Stimulated activated CD8-positive, alpha-beta memory T cell treated with anti-CD3 and anti-CD28 coated beads, Interleukin-15, amount 100 ng/mL, for 24 hours (primary cell): Measurements from ENCODE around the gene AKAP6.

Experiments
- DNase-seq: peaks from one replicate; pipeline ENCODE4 v3.0.0-alpha.2; 2020; ENCODE audit warnings: low read depth

AKAP6 gene

DNA sequence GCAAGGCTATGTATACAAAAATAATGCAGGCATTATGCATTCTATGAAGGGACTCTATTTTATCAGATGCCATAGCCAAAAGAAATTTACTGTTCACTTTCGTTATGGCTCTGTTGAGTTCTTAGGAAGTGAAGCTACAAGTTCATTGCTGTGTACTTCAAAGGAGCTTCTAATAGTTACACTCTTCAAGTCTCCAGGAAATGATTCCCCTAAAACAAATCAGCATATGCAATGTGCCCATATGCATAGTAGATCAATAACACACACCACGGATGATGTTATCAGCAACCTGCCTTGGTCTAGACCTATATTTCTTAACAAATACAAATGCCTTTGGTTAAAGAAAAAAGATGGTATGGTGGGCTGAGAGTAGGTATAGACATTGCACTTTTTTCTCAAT, 83.4 kb downstream of the AKAP6 start:
- DNase-seq: no peak

DNA sequence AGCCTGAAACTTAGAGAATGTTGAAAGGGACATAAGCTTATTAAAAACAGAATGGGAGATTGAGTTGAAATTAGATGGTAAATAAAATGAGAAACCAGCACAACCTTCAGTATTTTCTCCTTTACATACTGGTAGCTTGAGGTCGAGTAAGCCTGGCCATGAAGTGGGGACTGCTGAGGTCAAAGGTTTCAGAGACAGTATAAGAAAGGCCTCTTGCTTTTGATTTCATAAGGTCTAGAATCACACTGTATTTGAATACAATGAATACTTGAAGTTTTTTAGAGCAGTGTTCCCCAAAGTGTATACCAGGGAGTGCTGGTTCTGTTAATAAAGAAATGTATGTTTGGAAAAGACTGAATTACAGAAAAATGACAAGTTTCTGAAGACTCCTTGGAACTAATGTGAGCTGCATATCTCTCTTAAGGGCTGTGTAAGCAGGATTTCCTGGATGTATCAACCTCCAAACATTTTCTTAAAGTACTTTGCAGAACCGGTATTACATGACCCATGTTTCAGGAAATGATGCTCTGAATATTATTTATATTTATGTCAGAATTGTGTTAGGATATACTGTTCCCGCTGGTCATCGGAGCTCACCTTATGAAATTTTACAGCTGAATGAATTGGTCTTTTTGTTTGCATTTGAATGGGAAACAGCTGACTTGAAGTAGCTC, 85.0 kb downstream of the AKAP6 start:
- DNase-seq: no peak

DNA sequence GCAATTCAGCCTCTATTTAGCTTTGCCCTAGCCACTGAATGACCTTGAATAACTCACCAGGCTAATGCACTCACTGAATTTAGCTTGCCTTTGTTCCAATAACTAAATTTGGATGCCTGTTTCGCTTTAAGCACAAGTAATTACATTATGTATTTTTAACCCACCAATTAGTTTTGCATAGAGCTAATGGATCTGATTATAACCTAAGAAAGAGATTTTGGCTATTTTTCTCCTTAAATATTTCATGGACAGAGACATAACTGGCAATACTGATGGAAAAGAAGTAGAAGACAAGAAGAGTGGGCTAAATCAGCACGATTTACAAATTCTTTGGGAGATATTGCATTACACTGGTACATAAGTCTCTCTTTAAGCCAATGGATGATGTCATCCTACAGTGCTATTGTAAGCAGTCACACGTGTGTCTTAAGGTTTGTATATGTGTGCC, 85.7 kb downstream of the AKAP6 start:
- no peak for DNase-seq

DNA sequence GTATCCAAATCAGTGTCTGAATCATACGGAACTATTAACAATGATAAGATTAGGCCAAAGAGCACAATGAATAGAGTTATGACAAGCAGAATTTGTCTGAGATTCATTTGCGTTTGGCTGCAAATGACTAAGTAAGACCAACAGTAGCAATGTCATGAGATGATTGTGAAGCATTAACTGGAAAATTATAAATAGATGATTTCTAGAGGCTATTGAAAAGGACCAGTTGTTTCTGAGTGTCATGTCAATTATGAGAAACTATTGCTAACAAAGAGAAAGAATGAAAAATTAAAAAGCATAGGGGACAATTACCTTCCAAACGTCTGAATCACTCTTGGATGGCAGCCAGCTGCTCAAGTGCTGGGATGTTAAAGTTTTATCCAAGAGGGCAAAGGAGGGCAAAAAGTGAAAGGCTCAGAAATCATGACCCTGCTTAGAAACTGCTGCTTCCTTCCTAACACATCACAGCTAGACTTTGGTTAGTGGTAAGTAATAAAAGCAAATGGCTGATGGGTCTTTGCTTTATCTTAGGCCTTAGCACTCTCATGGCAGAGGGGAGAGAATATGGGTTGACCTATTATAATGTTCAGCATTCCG, 89.0 kb downstream of the AKAP6 start:
- DNase-seq: no peak

DNA sequence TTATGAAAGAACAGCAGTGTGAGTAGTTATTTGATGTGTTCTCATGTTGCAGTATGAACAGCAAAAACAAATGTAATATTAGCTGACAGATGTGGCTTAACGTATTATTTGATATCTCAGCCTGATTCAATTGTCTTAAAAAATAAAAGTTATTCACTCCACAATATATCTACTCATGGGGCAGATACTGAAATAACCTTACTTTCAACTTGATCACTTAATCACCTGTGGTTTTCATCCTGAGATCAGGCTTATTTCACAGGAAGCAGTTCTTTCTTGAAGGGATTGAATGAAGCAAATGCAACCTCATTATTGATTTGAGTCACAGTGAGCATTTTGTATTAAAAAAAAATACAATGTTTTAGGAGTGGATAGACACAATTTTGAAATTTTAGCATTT, 90.3 kb downstream of the AKAP6 start:
- no peak for DNase-seq

DNA sequence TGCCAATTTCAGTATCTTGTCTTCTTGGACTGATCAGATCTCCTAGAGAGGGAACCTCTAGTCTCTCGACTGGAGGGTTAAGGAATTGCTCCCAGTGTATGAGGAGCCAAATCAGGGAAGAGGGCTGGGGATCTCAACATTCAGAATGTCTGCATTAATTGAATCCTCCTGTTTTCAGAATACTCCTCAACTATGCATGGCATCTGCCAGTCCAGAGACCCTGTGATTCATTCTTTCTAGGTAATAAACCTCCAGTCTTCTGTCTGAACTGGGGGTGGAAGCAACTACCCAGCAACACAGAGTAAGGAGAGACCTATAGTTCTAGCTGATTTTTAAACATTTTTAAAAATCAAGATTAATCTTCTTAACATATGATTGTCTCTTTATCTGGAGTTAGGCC, 92.7 kb downstream of the AKAP6 start:
- no peak for DNase-seq

DNA sequence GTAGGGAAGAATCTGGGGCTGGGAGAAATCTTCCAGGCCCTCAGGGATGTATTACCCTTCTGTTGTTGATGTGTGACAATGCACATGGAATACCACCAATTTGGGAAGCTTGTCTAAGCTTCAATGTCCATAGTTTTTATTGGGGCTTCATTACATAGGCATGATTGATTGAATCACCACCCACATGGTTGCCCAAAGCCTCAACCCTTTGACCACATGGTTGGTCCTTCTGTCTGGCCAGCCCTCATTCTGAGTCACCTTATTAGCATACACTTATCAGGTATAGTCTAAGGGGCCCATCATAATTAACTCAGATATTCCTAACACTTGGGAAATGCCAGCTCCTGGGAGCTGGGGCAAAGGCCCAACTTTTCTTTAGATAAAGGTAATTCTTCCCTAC, 93.3 kb downstream of the AKAP6 start:
- no peak for DNase-seq

DNA sequence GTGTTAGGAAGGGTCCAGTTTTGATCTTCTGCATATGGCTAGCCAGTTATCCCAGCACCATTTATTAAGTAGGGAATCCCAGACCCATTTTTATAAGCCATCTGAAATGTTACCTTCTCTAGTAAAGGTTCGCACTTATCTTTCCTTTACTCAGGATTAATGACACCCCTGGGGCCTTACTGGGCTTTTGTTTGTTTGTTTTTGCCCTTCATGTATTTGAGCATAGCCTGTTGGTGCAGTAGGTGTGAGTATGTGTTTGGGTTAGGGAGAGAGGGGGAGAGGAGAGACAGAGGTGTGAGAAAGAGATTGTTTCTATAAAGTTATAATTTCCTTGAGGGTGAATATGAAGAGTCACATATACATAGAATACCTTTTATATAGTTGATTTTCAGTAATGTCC, 96.9 kb downstream of the AKAP6 start:
- no peak for DNase-seq

DNA sequence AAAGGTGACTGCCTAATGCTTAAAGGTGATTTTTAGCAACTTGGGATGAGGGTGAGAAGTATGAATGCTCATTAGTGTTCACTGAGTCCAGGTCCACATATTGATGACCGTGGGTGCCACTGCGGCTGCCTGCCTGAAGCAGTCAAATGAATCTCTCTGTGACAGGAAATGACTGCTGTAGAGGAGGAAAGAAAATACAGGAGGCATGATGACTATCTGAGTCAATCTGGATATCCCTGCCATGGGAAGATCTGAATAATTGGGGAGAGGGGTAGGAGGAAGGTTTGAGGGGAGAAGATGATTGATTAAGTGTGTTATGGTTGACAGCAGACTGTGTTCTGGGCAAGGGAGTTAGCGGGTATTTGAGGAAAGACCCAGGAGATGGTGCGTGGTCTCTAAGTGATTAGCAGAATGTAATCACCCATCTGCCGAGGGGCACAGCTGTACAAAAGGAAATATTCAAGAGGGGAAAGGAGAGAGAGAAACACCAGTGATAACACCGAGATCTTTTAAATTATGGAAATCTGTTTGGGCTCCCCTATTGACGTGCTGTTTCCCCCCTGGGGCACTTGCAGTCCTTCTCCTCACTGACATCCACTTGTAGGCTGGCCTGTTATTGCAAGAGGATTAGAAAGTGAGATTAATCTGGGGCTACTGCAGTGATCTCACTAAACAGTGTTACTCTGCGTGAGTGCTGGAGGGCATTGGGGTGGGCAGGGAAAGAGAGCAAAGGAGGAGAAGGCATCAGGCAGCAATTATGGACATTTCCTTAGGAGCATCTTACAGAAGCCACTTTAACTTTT, 97.7 kb downstream of the AKAP6 start:
- no peak for DNase-seq

DNA sequence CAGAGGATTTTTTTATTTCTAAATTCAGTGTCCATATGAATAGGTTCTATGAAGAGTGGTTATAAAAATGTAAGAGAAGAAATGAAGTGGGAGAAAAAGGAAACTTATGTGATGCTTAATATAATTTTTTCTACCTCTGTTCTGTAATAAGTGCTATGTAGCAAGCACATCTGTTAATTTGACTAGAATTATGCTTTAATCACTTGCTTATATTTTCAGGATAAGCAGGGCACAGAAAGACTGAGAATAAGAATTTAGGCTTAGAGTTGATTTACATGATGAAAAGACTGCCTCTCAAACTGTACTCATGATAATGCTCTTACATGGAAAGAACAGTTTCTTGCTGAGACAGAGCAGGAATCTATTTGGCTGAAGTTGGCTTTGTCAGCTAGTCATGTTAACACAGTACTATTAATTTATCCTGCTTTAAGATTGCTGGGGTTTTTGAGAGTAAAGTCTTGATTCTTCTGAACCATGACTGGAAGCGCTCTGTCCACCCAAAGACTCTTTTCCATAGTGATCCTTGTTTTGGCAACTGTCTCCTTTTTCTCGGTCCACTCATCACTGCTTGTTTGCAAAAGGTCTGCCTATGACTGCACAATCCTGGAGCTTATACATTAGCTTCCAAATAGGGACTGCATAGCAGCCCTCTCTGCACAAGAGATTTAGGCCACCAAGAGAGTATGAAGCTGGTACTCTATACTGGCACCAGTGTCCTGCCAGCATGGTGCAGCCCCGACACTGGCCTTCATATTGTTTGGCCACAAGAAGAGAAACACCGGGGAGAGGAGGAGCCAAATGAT, 98.8 kb downstream of the AKAP6 start:
- DNase-seq: no peak

DNA sequence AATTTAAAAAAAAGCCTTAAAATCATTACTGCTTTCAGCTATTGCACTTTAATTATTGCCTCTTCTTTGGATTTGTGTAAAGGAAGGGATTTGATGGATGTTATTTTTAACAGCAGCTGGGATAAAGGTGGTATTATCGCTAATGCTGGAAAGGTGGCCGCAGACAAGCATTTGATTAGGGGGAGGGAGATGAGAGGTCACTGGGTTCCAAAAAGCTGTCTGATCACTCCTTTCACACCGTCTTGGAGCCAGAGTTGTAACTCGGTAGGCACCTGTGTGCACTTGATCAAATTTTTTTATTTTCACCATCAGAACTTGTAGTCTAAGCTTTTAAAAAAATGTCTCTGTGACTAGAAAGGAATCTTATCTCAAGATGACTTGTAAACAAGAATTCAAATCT, 99.8 kb downstream of the AKAP6 start:
- no peak for DNase-seq

DNA sequence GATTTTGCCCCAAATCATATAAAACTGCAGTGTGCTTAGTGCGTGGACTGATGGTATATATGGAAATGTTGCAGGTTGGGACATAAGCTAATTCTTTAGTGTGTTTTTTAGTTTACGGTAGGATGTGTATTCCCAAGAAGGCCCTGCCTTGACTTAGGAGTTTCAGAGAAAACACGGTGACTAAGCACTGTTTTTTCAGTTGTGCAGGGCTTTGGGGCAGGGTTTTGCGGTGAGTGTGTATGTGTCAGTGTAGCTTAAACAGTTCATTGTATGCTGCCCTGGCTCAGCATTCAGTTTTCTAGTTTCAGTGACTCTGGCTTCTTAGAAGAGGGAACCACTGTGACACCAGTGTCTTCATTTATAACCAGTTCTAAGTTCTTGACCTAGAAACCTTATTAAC, 101.2 kb downstream of the AKAP6 start:
- DNase-seq: no peak

DNA sequence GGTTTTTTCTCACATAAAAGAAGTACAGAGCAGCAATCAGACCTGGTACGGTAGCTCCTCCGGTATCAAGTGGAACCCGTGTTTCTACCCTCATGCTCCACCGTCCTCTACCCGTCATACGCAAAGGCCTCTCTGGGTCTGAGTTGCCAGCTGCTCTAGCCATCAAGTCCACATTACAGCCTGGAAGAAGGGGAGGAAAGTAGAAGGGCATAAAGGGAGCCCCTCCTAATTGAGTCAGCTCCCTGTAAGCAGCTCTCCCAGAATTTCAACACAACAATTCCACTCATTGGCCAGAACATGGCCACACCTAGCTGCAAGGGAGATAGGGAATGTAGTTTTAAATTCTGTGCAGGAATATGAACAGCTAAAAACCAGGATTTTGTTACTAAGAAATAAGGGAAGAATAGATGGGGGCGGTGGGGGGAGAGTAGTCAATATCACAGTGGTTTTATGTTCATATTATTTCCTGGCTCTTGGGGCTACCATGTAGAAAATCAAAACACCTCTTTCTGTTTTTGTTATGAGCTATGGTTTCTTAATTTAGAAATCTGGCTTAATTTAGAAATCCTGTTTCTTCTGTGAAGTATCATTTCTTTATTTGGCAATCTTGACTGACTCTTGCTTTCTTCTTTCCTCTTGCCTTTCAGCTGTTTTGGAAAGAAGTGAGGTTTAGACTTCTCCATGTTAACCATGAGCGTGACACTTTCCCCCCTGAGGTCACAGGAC, 103.9 kb downstream of the AKAP6 start:
- DNase-seq: no peak

DNA sequence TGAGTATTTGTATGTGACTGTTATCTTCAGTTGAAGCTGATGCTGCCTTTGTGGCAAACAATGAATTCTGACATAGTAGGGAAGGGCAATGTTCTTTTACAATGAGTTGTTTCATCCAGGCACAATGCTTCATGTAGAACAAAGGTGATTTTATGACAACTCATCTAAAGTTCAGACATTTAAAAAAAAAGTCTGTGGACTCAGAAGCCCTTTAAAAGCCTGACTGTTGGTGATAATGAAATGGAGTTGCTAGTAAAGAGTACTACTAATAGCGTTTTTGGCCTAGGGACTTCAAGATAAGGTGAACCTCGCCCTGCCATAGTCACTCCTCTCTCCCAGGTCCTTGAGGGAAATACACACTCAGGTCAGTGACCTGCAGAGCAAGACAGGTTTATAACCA, 105.1 kb downstream of the AKAP6 start:
- no peak for DNase-seq

DNA sequence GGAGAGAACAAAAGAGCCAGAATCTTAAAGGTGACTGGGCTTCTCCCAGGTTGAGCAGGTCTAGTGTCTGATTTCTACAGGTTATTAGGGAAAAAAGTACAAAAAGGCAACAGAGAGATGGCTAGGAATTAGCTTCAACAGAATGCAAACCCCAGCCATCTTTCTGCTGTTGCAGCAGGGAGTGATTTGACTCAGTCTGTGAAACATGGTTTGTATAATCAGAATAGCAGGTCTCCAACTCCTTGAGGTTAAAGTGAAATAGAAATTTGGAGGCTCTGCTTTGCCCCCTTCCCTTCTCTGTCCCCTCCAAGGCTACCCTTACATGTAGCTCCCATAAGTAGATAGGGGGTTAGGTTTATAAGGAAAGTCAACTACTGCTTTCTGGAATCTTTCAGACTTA, 105.8 kb downstream of the AKAP6 start:
- no peak for DNase-seq

DNA sequence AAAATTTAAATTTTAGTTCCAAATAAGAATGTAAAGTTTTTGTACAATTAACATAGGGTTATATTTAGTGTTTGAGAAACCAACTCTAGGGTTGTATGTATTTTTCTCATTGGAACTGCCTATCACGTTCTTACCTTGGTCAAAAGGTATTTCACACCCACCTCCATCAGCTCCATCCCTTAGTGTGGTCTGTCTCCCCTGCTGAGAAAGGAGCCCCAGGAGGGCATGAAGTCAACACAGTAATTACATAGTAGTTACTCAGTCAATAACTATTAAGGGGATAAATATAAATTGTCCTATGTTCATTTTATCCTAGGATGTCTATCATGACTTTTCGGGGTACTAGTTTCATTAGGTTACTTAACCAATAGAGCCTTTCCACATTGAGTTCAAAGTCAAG, 106.3 kb downstream of the AKAP6 start:
- no peak for DNase-seq

DNA sequence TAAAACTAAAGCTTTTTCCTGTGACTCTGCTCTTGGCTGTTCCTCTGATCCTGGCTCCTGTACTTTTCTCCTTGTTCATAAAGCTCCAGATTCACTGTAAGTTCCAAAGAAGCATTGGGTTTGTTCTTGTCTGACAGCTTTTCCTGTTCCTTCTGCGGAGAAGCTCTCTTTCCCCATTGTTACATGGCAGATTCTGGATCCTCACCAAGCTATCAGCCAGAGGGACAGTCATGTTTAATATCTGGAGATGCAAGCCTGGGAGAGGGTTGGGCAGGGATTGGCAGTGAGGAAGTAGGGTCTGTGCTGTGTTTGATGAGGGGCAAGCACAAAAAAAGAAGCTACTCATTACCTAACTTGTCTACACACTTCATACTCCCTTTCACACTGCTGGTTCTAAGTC, 107.9 kb downstream of the AKAP6 start:
- no peak for DNase-seq

DNA sequence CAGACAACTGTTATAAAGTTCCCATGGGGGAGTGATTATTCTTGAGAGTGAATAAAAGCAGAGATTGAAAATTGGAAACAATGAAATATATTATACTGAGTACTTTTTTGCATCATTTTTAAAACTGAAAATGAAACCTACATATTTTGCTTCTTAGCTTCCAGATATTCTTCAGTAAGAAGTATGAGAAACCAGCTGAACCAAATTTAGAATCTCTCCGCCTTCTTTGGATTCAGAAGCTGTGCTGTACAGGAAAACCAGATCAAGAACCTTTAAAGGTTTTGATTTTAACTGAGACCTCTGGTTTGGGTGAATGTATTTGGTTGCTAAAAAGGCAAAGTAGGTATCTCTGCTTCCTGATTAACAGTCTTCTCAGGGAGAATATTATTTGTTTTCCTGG, 109.4 kb downstream of the AKAP6 start:
- no peak for DNase-seq

DNA sequence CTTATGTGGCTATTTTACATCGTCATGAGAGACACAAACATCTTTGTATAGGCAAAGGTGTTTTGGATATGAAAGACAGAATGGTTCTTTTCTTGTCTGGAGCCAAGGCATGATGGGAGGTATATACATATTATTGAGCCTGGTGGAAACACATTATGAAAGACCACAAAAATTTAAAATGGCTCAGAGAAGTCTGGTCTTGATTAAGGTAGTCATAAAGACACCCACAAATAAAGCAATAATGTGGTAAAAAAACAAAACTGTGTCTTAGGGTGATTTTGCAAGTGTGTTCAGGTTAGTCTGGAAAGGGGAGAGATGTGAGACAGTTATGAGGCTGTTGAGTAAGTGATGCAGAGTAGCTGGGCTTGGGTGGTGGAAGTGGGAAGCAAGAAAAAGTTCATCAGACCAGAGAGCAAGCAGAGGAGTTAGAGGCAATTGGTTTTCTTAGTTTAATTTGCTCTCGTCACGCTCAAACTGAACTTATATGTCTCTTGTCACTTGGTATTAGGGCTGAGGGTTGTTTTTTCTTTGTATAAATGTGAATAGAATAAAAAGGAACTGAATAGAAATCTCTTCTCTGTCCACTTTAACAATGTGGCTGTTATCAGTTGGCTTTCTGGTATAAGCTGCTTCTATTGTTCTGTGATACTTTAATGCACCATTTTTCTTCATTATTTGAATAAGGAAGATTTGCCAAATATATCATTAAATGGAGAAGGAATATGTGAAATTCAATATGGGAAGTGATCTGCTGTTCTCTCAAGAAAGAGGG, 115.0 kb downstream of the AKAP6 start:
- no peak for DNase-seq

DNA sequence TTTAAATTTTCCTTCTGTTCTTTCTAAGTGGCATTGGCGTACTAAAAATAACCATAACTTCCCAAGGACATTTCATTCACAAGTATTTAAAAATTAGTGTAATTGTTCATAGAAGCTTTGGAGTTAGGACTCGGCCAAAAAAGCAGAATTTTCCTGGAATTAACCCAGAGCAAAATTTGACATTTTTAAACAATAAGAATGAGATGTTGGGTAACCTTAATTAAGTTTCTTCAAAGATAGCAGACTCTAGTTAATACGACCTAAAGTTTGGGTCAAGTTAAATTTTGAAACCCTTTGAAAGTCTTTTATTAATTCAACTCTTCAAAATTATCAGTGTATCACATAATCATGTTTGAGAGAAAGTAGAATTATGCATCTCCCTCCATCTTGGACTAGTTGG, 118.3 kb downstream of the AKAP6 start:
- no peak for DNase-seq

DNA sequence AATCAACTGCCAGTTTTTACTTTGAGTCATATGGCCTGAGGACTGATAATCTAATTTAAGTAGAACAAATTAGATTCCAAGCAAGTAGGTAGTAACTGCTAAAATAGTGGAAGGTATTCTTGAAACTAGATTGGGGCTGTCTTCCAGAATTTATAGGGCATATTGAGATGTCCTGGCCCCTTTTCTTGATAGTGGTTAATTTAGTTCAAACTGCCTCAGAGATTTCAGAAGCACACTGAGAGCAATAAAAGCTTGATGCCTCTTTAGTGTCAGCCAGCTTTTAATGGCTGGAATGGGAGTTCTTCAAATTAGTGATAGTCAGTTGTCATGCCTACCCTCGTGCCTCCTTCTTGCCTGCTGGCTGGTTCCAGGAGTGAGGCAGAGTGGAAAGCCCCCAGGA, 120.5 kb downstream of the AKAP6 start:
- no peak for DNase-seq
